HG02571 (cell line): ENCODE results near the gene TMEM178A.
"Not testable (repeated sequence)": the region's sequence is repeated elsewhere in the genome, so short reads cannot be mapped to it uniquely, and the experiment has no call there.

ENCODE experiments used
- ATAC-seq: cut with Tn5 transposase; IDR thresholded peaks from one replicate; pipeline ENCODE4 v1.9.1; 2021; ENCODE audit warnings: mild to moderate bottlenecking, moderate library complexity; ENCODE audit not compliant: unreplicated experiment

Gene TMEM178A

DNA sequence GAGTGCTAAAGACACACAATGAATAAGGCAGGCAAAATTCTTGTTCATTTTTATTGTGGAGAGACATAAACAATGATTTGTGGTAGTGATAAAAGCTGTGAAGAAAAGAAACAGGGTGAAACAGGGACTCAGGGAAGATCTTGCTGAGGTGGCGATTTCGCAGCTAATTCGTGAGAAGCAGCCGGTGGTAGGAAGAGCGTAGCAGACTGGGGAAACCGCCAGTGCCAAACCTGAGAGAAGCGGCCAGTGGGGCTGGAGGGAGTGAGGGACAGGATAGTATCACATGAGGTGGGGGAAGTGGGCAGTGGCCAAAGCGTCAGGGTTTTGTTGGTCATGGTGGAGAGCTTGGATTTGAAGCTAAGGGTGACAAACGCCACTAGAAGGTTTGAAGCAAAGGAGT is 42.3 kb downstream of the TMEM178A start:
- ATAC-seq = no peak

DNA sequence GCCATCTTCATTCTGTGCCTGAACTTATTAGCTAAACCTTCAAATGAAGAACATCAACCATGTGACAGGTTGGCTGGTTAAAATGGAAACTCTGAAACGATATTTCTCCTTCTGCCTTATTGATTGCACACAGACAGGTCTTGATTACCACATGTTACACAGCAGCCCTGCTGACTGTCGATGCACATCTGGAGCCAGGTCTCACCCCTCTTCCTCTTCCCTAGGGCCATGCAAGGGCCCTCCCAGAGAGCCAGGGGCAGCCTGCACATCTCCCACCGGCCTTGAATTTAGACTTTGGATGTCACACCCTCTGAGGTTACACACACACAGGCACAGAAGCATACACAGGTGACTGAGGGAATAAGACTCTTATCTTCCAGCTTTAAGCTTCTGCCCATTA is 45.1 kb downstream of the TMEM178A start:
- ATAC-seq = no peak

DNA sequence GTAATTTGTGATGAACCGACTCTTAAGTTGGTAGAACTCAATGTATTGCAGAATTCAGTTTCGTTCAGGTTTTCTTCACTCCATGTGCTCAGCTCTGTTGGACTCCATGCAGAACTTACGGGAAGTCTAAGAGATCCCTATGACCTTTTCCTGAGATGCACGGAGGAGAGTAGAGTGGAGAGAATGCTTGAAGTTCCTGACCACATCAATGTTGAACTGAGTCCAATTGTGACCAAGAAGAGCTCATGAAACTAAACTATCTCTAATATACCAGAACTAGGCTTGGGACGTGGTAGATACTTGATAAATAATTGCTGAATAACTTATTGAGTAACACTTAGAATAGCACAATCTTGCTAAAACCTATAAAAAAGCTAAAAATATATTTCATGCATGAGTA is 47.2 kb downstream of the TMEM178A start:
- ATAC-seq = no peak

DNA sequence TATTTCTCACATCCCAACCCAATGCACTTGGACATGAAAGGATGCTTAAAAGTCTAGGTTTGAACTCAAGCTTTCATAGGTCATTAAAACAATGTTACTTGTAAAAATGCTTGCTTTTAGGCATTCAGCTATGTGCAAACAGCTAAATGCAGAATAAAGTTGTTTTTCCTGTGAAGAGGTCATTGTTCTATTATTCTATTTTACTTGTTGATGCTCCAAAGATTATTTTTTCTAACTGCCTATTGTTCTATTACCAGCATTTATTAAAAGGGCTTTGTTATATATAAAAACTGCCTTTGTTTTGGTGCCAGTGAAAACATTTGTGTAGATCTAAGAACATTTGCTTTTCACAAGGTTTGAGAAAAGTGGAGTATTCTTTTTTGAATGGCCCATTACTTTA is 49.4 kb downstream of the TMEM178A start:
- no peak for ATAC-seq

DNA sequence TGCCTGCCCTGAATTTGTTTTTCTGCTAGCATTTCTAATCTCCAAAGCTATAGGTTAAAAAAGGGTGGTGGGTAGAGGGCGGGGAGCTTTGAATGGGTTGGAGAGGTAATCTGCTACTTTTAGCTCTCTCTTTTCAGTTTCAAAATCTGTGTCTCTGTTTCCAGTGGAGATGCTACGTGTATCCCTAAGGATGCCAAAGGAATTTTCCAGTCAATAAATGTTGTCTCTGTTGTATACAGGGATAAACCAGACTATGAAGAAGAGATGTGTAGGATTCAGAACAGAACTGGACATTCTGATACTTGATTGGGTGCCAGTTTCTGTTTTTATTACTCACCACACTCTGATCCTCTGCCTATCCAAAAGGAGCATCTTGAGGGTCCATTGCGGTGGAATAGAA is 50.1 kb downstream of the TMEM178A start:
- no peak for ATAC-seq

DNA sequence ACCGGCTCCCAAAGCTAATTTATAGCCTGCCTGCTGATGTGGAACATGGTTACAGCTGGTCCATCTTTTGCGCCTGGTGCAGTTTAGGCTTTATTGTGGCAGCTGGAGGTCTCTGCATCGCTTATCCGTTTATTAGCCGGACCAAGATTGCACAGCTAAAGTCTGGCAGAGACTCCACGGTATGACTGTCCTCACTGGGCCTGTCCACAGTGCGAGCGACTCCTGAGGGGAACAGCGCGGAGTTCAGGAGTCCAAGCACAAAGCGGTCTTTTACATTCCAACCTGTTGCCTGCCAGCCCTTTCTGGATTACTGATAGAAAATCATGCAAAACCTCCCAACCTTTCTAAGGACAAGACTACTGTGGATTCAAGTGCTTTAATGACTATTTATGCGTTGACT is 51.4 kb downstream of the TMEM178A start:
- ATAC-seq = no peak

DNA sequence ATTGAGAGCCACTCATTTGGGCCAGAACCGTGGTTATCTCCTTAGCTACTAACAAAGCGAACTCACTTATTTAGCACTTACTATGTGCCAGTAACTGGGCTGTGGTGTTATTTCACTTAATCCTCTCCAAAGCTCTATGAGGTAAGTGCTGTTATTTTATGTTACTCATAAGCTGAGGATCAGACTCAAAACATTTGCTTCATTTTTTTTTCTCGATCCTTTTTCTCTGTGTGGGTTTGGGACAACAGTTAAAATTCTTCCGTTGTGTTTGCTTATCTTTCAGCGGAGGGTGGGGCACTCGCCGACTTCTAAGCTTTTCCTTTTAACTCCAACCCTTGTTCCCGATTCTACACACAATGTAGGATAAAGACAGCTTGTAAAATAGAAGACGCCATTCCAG is 52.8 kb downstream of the TMEM178A start:
- ATAC-seq = no peak

DNA sequence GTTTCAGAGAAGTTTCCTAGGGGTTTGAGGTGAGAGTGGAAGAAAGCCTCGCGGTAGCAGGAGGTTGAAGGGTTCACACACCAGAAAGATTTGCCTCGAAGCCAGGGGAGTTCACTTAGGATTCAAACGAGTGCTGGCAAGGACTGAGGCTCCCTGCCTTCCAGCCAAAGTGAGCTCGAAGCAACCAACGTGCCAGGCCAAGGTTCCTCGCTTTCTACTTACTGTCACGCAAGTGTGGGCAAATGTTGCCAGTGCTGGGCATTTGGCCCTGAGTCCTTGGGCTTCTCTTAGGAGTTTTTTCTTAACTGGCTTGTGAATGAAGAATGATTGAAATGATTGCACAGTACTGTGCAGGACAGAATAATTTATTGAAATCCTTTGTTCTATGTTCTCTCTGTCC is 53.6 kb downstream of the TMEM178A start:
- no peak for ATAC-seq

DNA sequence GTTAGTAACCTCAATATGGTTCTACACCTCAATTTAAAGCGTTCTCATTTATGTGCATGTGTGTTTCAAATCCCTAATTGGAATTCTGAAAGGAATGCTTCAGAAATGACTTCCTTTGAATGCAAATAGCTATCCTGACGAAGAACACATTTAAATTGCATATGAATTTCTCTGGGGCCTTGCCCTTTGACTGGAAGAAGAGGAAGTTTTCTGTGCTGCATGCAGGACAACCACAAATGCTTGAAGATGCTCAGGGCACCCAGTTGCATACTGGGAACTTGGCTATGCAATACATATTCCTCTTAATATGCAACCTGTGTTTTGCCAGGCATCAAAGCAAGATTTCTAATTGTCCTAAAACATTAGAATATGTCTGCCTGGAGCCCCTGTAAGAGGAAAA is 55.3 kb downstream of the TMEM178A start:
- no peak for ATAC-seq

DNA sequence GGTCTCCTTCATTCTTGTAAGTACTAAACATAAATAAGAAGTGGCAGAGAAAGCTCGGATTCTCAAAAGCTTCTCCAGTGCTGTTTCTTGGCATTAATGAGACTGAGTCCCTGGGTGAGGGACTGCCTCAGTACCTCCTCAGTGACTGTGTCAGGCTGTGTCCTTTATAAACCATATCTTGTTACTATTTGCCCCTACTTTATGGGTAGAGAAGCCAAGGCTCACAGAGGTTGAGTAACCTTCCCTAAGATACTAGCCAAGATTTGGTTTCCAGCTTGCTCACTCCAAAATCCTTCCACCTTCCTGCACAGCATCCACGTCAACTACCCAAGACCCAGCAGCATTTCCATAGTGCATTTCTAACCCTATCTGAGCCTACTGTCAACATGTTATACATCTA is 57.8 kb downstream of the TMEM178A start:
- no peak for ATAC-seq

DNA sequence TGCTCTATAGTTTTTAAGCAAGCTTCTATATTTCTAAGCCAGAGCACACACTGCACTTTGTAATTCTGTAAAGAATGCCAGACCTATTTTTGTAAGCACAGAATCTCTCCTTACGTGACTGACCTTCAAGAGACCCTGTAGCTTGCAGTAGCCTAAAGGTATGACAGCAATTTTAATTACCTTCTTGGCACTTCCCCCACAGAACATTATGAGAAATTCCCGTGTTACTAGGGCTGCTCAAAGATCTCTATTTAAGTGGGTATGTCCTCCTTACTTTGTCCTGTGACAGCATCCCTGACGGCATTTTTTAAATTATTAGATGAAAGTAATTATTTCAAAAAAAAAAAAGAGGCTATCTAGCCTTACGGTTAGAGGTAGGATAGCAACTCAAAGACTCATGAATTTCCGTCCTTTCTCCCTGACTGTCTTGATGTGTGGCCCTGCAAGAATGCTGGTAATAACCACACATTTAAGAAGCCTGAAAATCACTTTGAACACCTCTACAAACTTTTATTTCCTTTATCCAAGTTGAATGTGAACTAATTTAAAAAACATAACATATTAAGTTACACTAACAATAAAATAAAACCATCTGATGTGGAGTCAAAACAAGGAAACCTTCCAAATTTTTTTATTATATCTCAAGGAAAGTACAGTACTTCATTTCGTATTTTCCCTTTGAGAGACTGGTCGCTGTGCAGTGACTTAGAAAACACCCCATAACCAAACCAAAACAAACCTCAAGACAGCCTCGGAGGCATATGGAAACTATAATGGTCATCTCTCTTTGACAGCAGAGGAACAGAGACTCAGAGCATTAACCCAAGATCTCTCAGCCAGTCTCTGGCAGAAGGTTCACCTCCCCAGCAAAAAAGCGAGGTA is 58.5 kb downstream of the TMEM178A start:
- ATAC-seq = no peak

DNA sequence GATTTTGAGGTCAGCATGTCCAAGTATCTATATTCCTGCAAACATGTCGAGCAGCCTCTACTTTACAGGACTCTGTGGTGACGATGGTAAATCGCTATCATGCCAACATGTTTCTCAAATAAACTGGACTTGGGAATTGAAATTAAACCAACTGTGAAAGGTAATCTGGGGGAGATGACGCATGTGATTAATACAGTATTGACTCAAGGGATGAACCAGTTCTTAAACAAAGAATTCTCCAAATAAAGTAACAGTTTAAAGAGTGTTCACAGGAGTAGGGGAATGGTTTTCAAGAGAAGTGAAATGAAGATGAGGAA is 59.1 kb downstream of the TMEM178A start:
- ATAC-seq = no peak

DNA sequence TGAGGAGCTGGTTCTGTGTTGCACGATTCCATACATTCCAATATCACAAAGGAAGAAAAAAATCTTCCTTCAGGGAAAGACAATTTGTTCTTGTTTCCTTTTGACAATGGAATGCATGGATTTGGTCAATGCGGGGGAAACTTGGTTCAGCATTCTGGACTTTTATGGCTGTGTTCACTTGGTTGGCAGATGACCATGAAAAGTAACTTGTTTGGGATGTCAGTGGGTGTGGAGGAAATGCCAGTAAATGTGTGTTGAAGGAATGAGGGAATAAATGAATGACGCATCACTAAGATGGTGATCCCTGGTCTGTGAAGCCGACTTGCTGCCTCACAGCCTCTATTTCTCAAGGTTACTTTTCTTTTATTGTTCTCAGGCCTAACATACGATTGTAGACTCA is 59.7 kb downstream of the TMEM178A start:
- no peak for ATAC-seq

DNA sequence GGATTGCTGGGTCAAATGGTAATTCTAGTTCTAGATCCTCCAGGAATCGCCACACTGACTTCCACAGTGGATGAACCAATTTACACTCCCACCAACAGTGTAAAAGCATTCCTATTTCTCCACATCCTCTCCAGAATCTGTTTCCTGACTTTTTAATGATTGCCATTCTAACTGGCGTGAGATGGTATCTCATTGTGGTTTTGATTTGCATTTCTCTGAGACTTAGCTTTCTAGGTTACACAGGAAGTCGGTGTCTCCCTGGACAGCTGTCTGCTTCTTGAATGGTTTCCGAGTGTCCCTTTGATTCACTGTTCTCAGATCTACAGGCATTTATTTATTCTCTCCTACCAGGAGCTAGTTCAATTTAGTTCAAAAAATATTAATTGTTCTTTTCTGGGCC is 62.4 kb downstream of the TMEM178A start:
- not testable (repeated sequence) for ATAC-seq

DNA sequence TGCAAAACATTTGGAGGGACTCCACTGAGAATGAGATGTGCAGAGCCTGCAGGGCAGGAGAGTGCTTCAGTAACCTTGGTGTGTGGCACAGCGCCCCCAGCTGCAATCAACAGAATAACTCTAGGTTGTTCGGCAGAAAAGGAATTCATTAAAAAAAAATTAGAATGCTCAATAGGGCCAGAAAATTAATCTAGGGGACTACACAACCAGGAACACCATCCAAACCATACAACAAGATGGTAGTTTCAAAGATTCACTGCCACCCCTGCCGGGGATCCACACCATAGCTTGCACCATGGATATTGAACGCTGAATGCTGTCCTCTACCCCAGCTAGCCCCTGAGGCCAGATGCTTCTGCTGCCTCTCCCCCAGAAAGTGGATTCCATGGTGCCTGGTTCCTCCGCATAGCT is 63.2 kb downstream of the TMEM178A start:
- no peak for ATAC-seq

DNA sequence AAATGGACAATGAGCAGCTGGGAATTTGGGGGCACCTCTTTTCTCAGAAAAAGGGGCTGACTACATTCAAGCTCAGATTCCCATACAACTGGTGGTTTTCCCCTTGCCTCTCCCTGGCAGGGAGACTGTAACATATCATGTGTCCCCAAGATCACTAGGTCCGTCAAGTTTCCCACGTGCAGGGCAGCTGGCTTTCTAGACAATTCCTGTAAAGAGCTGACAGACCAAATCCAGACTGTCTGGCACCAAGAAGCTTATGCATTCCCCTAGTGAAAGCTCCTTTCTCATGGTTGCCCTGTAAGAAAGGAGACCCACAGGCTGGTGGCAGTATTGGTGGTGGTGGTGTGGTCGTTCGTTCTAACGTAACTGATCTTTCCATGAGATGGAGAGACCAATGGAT is 64.6 kb downstream of the TMEM178A start:
- ATAC-seq = no peak

DNA sequence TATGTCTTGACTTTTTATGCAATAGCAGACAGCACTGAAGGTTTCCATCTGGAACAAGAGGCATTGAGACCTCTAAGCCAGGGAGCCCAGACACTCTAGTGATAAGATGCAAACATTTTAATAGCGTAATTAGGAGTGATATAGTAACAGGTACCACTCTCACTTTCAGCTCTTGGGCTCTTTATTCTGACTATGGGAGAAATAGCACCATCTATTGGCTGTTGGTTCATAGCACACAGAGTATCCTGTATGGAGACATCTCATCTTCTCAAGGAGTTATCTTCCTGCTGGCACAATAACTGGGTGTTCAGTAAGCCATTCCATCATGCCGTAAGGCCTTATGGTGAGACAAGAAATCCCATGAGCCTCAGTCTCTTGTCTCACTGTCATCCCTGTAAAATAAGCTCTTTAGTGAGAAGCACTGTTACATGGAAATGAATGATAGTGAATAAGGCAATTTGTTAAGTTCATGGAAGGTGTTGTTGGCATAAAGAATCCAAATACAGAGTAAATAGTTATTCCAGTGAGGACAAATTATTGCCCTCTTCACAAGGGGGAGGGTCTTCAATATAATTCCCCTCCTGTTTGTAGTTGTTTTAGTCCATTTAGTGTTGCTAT is 65.1 kb downstream of the TMEM178A start:
- ATAC-seq = no peak

DNA sequence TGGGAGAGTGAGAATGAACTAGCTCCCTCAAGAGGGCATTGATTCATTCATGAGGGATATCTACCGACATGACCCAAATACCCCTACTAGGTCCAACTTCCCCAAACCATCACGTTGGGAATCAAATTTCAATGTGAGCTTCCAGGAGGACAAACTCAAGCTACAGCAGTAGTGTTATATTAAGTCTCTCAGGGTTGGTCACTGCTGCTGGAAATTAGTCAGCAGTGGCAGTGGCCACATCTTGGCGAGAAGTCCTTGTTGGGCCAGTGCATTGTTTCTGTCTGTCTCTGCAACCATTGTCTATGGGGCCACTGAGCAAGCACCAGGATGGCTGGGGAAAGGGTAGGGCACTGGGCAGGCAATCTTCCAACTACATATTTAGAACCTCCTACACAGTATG is 65.8 kb downstream of the TMEM178A start:
- ATAC-seq = no peak

DNA sequence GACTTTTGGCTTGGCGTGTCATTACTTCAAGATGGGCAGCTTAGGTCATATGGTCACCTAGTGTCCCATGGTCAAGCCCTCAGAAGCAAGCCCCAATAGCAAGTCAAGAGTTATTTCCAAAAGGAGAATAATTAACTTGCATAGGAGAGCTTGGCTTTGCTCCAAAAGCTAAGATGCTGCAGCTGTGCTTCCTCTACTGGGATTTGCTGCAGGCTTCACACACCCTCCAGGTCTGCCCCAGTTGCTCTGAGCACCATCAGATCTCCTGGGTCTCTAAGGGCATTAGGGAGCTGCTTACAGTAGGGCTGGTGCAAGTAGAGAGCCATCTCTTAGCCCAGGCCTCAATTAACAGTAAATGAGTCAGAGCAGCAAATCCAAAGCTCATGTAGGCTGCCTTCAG is 66.8 kb downstream of the TMEM178A start:
- no peak for ATAC-seq

DNA sequence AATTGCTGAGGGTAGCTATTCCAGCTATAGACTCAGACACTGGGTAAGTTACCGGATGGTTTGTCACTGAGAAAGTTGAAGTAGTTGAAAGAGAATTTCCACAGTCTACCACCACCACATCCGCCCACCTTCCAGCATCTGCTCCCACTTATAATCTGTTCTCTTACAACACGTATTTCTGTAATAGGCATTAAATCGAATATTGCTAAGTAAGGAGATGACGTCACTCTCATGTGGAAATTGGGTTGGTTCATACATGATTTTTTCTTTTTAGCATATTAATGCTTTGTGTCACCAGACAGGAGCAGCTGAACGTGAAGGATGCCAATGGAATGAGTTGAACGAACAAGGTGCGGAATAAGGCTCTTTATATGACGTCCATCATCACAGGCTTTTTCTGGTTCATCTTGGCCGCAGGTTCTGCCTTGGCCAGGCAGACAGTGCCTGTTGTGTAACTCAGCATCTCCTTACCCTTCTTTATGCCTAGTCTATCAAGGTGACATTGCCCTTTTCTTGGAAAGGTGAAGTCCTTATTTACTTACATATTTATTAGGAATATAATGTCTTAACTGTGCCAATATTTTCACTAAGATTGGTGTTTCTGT is 67.5 kb downstream of the TMEM178A start:
- ATAC-seq = no peak

DNA sequence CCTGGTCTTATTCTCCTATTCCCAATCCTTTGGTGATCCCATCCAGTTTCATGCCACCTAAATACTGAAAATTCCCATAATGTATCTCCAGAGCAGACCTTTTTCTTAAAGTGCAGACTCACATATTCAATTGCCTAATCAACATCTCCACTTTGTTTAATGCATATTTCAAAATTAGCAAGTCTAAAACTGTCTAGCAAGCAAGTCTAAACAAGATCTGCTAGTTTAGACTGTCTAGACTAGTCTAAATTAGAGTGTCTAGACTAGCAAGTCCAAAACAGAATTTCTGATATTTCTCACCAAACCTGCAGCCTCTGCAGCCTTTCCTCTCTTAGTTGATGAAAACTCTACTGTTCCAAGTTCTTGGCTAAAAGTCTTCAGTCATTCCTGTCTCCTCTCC is 68.7 kb downstream of the TMEM178A start:
- no peak for ATAC-seq

DNA sequence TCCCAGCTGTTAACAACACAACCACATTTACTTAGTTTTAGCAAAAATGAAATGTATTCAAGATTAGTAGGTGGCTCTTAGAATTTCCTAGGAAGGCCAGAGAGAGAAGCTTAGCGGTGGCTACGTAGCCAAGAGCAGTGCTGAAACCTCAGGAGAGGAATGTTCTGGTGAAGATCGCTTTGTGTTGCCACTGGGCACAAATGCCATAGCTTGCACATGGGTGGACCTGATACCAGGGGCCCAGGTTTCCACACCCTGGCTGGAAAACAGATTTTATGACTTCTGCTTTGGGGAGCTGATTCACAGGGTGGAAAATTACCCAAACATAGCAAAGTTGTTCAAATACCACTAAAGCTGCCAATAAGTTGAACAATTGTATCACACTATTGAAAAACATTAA is 69.9 kb downstream of the TMEM178A start:
- no peak for ATAC-seq
